Muscle of leg (tissue), 11 donors: Measurements from ENCODE around the gene TSPAN18. TPM values are rescaled to one million over a fixed set of nuclear protein-coding genes. Genes with fewer than 3 reads are reported as not detected.

Source experiments
- DNase-seq: peaks from one replicate; pipeline ENCODE4 v3.0.0; 2013
- H3K27ac ChIP-seq: one replicate; pipeline ENCODE4 v1.5.1; 2013; ENCODE audit warnings: mild to moderate bottlenecking, low read length, control low read depth
- H3K27me3 ChIP-seq: one replicate; pipeline ENCODE4 v1.6.1; 2013; ENCODE audit warnings: low read length; ENCODE audit not compliant: control insufficient read depth, insufficient read depth
- H3K36me3 ChIP-seq: one replicate; pipeline ENCODE4 v1.6.1; 2013; ENCODE audit warnings: low read length; ENCODE audit not compliant: control insufficient read depth, insufficient read depth
- H3K4me1 ChIP-seq: one replicate; pipeline ENCODE4 v1.6.1; 2013; ENCODE audit warnings: low read length; ENCODE audit not compliant: control insufficient read depth, insufficient read depth
- H3K4me3 ChIP-seq: one replicate; pipeline ENCODE4 v1.5.1; 2013; ENCODE audit warnings: low read length, control low read depth
- H3K9me3 ChIP-seq: replicated peaks from 2 replicates; pipeline ENCODE4 v1.6.1; 2013; ENCODE audit warnings: low read depth, low read length; ENCODE audit not compliant: control insufficient read depth
- WGBS: methylation state at CpG from one replicate; pipeline ENCODE4 v1.1.5; 2013; ENCODE audit warnings: missing lambda C conversion rate; ENCODE audit not compliant: insufficient coverage; 5-methylcytosine and 5-hydroxymethylcytosine counted together
- polyA plus RNA-seq, 8 donors: library from polyadenylated mRNA; unstranded; fragments of 120-200 nt; gene quantifications; one replicate each; pipeline versions ENCODE4 v1.2.1 to v1.2.3, GENCODE V29; 2013; ENCODE audit warnings: inconsistent platforms in 1 of 8, low replicate concordance in 1 of 8; ENCODE audit not compliant: insufficient read length in 8 of 8, insufficient read depth in 1 of 8
- total RNA-seq: library from RNA; stranded (reverse); fragments of 120-200 nt; gene quantifications from one replicate; pipeline ENCODE4 v1.2.4, GENCODE V29; 2013

The TSPAN18 gene
- total and polyA plus RNA-seq, 9 donors, result 15.2 to 63.9 (median 44.0) TPM

DNA sequence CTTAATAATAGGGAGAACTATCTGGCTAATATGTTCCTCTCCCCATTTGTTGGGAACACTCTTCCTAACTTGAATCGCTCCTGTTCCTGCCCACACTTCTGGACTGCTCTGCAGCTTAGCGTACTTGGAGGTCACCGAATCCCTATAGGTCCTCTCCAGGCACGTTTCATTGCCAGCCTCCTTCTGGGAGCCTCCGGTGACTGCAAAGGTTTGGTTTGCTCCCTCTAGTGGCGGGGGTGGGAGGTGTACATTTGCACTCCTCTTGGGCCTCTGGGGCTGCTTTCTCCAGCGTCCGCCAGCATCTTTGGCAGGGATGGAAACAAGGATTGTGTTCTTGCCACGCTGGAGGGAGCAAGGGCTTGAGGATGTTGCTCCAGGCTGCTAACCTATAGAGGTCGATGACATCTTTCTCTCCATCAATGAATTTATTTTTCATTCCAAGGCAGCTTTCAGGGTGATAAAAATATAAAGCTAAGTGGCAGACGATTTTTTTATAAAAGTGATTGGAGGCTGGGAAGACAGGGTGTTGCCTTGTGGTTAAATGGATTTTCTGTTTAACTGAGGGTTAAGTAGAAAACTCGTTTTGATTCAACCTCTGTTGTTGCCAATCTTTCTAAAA is 48.7 kb downstream of the TSPAN18 start:
- Histone ChIP-seq H3K9me3 (no peaks in the 10 kb centered on the region), H3K4me3 (no peak overlapping the region), H3K27me3 (peaks cover 4% of the 10 kb centered on the region), H3K4me1 (peaks cover 46% of the 10 kb centered on the region), H3K27ac (no peak overlapping the region), H3K36me3 (no peaks in the 10 kb centered on the region)
- DNase-seq, result no peak
- 0% methylated on average over 1 of the region's 12 CpGs for WGBS

DNA sequence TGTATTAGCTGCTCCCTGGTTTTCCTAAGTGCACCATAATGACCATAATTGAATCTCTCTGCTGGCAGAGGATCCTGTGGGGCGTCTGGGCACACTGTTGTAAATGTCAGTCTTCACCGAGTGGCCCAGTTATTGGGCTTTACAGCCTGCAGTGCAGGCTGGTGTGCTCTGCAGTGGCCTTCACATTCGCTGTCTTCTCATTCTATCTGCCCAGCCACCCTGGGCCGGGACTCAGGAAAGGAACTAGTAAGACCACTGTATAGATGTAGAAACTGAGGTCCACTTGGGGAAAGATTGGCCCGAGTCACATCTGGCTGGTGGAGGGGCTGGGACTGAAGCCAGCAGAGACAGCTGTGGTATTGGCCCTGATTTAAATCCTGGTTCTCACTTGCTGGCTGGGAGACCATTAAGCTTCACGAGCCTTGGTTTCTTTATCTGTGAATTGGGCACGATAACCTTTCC is 49.3 kb downstream of the TSPAN18 start:
- 35% methylated on average over 3 of the region's 7 CpGs for WGBS
- Histone ChIP-seq H3K9me3 (no peaks in the 10 kb centered on the region), H3K4me3 (no peak overlapping the region), H3K36me3 (no peaks in the 10 kb centered on the region), H3K27me3 (peaks cover 4% of the 10 kb centered on the region), H3K4me1 (peaks cover 50% of the 10 kb centered on the region), H3K27ac (no peak overlapping the region)
- no peak for DNase-seq

DNA sequence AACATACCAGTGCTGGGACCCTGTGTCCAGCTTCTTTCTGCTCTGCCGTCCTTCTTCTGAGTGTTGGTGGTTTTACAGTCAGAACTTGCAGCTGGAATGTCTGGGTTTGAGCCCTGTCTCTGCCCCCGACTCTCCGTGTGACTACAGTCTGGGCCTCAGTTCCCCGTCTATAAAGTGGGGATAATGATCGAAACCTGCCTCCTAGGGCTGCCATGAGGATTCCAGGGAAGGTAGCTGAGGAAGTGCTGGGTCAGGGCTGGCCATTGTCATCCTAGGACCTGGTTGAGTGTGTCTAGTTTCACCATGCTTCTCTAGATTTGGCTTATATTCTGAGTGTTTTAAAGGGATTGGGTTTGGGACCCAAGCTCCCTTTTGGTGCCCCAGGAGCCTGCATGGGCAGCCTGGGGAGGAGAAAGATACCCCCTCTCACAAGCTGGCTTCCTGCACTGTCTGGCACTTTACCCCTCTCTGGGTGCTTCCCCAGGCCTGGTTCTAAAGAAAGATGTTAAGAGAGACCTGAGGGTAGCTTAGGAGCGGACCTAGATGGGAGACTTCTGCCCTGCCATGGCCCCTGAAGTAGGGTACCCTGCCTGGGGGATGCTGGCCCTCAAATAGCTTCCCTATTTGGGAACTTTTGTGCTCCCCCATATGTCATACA is 49.9 kb downstream of the TSPAN18 start:
- Histone ChIP-seq H3K27me3 (peaks cover 4% of the 10 kb centered on the region), H3K4me3 (no peak overlapping the region), H3K36me3 (no peaks in the 10 kb centered on the region), H3K9me3 (no peaks in the 10 kb centered on the region), H3K4me1 (peaks cover 50% of the 10 kb centered on the region), H3K27ac (no peak overlapping the region)
- WGBS, result 92% methylated on average over 2 of the region's 6 CpGs
- DNase-seq, result no peak

DNA sequence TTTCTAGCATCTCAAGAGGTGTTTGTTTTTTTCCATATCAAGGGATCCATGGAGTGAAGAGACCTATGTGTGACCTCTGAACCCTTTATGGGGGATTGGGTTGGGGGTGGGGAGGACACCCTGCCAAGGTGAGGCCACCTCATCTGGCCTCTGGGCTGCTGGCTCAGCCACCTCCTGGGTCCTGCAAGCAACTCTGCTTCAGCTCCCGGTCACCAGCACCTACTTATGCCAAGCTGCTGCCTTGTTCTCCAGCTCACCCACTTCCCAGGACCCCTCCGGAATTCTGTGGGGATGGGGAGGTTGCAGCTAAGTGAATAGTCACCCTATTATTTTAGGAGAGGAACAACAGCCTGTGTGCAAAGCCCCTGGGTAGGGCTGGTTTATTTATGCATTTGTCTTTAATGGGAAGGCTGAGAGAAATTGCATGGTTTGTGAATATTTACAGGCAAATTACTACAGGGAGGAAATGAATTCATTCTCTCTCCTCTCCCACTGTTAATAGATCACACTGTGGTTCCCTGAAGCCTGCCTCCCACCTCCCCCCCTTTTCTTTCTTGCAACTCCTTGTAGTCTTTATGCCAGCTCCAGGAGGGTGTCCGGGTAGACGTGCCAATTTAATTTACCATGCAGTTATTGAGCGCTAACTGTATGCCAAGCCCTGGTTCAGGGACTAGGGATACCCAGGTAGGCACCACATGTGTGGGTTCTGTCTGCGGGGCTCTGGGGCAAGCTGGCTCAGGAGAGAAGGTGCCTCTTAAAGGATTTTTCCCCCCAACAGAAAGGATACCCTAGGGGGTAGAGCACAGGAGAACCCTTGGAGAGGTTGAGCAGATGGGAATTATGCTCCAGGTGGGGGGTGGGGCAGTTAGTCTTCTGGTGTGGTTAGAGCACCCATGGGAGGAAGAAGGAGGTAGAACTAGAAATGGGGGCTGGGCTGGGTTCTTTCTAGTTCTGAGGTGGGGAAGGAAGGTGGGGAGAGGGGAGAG is 50.7 kb downstream of the TSPAN18 start:
- Histone ChIP-seq H3K4me1 (peaks cover 50% of the 10 kb centered on the region), H3K36me3 (no peaks in the 10 kb centered on the region), H3K27ac (no peak overlapping the region), H3K27me3 (peaks cover 4% of the 10 kb centered on the region), H3K9me3 (no peaks in the 10 kb centered on the region), H3K4me3 (no peak overlapping the region)
- no CpG with 5 or more reads among the region's 6 CpGs for WGBS
- DNase-seq, result no peak

DNA sequence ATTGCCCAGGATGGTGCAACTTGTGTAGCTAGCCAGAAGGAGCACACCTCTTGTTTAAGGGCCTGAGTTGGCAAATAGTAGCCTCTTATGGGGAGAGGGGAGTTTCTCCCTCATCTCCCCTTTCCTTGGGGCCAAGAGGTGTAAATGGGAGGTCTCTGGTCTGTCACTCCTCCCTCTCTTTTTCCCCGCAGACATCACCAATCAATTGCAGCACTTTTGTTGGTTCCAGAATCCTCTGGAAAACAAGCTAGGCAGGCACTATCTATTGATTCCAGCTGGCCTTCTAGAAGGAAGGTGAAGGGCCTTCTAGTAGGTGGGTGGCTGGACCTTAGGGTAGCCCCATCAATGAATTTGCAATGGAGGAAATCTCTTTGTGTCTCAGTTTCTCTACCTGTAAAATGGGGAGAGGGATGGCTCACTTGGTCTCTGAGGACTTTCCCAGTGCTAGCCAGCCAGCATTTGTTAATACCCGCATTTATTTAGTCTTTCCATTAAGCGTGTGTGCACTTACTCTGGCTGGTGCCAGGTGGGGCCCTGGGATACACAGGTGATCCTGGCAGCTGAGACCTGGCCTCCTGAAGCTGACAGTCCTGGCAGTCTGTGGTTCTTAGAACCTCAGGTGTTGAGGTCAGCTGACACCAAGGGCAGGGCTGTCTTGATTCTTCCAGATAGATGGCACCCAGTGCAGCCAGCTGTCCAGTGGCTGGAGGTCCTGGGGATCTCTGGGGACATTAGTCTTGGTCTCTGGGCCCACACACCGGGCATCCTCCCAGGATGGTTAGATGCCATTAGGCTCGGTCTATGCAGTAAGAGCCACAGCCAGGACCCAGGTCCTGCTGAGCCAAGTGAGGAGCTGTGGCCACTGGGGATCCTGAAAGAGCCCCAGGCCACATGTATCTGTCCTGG is 51.7 kb downstream of the TSPAN18 start:
- Histone ChIP-seq H3K27me3 (peaks cover 4% of the 10 kb centered on the region), H3K4me3 (no peak overlapping the region), H3K9me3 (no peaks in the 10 kb centered on the region), H3K36me3 (no peaks in the 10 kb centered on the region), H3K4me1 (peaks cover 48% of the 10 kb centered on the region), H3K27ac (no peak overlapping the region)
- WGBS, result 86% methylated on average over 3 of the region's 5 CpGs
- no peak for DNase-seq

DNA sequence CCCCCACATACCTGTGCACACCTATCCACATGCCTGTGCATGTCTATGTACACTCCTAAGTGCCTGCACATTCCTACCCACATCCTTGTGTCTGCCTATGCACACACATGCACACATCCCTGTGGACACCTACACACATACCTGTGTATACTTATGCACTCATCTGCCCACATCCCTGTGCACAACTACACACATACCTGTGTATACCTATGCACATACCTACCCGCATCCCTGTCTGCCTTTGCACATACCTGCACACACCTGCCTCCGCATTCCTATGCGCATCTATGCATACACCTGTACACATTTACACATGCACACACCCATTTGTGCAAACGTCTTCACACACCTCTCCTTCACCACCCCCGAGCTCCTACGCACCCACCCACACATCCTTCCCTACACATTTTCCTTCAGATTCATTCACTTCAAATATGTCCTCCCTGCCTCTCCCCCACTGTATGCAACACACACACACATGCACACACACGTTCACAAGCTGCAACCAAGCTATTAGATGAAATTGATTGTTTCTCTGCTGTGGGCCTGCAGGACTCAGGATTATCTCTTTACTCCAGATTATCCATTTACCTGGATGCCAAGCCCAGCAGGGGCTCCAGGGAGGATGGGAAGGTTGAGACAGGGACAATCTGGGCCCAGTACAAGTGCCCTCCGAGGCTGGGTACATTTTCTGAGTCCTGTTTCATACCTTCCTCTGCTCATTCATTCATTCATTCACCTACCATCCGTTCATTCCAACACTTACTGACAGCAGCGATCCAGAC is 53.2 kb downstream of the TSPAN18 start:
- Histone ChIP-seq H3K27me3 (peaks cover 4% of the 10 kb centered on the region), H3K4me3 (no peak overlapping the region), H3K4me1 (peaks cover 45% of the 10 kb centered on the region), H3K27ac (no peak overlapping the region), H3K9me3 (no peaks in the 10 kb centered on the region), H3K36me3 (no peaks in the 10 kb centered on the region)
- no peak for DNase-seq
- 80% methylated on average over 8 of the region's 10 CpGs for WGBS

DNA sequence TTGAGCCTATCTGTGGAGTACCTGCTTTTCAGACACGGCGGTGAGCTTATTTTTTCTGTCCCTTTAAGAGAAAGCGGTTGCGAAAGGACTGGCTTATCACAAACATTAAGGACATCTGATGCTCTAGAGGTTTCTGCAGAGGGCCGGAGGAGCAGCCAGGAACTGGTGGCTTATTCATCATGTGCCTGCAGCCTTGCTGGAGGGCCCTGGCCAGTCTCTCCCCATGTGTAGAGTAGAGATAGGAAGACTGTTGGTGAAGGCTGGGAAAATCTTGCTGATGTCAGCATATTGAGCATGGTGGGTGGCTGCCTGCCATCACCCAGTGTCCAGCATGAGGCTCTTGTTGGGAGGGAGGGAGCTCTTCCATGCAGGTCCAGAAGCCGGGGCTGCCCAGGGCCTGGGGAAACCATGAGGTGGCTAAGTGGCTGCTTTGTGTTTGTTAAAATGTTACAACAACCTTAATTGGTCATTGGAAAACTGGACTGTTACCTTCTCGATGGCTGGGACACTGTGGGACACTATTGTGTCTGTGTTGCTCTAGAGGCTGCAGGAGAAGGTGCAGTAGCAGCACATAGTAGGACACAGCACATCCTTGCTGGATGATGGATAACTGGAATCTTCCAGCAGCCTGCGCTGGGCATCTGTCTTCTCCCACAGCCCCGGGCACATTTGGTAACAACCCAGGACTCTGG is 54.3 kb downstream of the TSPAN18 start:
- DNase-seq, result peak; percentile 36
- peaks cover 46% of the 10 kb centered on the region for H3K4me1 ChIP-seq
- H3K36me3 ChIP-seq, result no peaks in the 10 kb centered on the region
- H3K9me3 ChIP-seq, result no peaks in the 10 kb centered on the region
- peaks cover 4% of the 10 kb centered on the region for H3K27me3 ChIP-seq
- 64% methylated on average over 3 of the region's 9 CpGs for WGBS
- no peak overlapping the region for H3K27ac ChIP-seq
- H3K4me3 ChIP-seq, result no peak overlapping the region

DNA sequence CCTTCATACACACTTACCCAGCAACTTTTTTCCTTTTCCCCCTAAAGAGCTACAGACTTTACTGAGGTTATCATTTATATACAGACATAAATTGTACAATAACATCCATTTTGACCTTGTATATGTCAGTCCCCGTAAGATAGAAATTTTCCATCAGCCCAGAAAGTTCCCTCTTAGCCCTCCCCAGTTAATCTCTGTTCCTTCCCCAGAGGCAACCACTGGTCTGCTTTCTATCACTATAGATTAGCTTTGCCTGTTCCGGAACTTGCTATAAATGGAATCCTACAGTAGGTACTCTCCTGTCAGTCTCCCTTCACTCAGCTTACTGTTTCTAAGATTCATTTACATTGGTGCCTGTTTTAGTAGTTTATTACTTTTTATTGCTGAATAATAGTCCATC is 54.9 kb downstream of the TSPAN18 start:
- H3K27ac ChIP-seq, result no peak overlapping the region
- peaks cover 41% of the 10 kb centered on the region for H3K4me1 ChIP-seq

More for the DNA sequence above, 54.9 kb downstream of the TSPAN18 start:
- WGBS, result 90% methylated on average over 1 of the region's 2 CpGs
- Histone ChIP-seq H3K9me3 (no peaks in the 10 kb centered on the region), H3K36me3 (no peaks in the 10 kb centered on the region), H3K4me3 (no peak overlapping the region), H3K27me3 (peaks cover 4% of the 10 kb centered on the region)
- no peak for DNase-seq
